GM12892 (cell line): ENCODE measurements around the gene ACTL7A.

Experiments
- POLR2A ChIP-seq: IDR thresholded peaks from 2 replicates; pipeline ENCODE4 v1.6.1; 2011; ENCODE audit warnings: low read depth, low read length, control low read depth
- POLR2AphosphoS5 ChIP-seq: IDR thresholded peaks from 2 replicates; pipeline ENCODE4 v1.6.1; 2011; ENCODE audit warnings: low read depth, low read length, control low read depth

DNA sequence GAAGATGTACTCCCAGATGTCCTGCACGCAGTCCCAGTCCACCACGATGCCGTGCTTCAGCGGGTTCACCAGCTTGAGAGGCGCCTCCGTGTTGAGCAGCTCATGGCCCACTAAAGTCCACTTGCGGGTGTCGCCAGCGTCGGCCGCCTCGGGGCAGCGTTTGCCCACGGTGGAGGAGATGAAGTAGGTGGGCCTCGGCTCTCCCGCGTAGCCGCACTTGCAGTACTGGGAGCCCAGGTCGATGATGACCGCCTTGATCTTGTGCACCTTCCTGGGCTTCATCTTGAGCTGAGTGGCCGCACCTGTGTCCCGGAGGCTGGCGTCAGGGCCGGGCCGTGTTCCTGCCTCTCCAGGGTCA, 6.6 kb upstream of the ACTL7A start:
- TF ChIP-seq POLR2A (no peak), POLR2AphosphoS5 (no peak)
